Islet of Langerhans (tissue), 1 donor: Measurements from ENCODE around the gene ARHGEF39.
A peak's percentile ranks its signal among the peaks of the same experiment; 100 is the strongest.

Experiments
- FAIRE-seq: peaks from one replicate; lab custom pipeline; 2011; peaks lifted over from hg19 to GRCh38; lab: Jason Lieb, UNC

ARHGEF39 gene

DNA sequence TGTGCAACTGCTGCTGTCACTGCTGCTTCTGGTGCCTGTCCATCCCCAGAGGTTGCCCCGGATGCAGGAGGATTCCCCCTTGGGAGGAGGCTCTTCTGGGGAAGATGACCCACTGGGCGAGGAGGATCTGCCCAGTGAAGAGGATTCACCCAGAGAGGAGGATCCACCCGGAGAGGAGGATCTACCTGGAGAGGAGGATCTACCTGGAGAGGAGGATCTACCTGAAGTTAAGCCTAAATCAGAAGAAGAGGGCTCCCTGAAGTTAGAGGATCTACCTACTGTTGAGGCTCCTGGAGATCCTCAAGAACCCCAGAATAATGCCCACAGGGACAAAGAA is 9.0 kb upstream of the ARHGEF39 start:
- FAIRE-seq = no peak

DNA sequence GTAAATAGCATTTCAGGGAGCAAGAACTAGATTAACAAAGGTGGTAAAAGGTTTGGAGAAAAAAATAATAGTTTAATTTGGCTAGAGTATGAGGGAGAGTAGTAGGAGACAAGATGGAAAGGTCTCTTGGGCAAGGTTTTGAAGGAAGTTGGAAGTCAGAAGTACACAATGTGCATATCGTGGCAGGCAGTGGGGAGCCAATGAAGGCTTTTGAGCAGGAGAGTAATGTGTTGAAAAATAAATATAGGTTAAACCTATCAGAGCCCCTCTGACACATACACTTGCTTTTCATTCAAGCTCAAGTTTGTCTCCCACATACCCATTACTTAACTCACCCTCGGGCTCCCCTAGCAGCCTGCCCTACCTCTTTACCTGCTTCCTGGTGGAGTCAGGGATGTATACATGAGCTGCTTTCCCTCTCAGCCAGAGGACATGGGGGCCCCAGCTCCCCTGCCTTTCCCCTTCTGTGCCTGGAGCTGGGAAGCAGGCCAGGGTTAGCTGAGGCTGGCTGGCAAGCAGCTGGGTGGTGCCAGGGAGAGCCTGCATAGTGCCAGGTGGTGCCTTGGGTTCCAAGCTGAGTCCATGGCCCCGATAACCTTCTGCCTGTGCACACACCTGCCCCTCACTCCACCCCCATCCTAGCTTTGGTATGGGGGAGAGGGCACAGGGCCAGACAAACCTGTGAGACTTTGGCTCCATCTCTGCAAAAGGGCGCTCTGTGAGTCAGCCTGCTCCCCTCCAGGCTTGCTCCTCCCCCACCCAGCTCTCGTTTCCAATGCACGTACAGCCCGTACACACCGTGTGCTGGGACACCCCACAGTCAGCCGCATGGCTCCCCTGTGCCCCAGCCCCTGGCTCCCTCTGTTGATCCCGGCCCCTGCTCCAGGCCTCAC is 8.4 kb upstream of the ARHGEF39 start, which contains the start of gene CA9:
CA9 (plus strand) TSS at position 797 of the 893 bp plus-strand sequence; CDS start at position 829, 32 bp downstream.
- FAIRE-seq = no peak

DNA sequence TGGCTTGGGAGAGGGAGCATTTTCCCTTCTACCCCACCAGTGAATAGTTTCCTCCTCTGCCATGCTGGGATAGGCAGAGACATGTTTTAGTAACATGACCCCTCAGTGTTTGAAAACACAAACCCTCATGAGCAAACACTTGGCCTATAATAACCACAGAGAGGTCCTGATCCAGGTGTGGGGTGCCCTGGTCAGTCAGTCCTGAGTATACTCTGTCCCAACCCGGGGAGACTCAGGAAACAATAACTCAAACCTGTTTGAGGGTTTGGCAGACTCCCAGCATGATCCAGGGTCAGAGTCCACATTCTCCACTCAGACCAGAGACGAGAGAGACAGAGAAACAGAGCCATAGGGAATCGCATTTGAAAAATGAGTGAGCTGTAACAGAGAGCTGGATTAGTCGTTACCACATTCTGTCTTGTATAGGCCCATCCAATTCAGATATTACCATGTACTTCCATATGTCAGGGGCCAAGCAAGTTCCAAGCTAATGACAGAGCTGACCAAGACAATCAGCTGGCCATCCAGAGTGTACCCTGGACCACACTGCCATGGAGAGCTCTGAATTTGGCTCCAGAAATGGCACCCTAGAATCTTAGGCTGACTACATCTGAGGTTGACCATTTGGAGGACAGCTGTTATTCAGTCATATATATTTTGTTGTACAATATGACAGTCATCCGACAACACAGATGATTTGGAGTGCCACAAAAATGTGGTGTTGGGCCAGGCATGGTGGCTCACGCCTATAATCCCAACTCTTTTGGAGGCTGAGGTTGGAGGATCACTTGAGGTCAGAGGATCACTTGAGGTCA is 4.5 kb upstream of the ARHGEF39 start:
- peak; percentile 56 for FAIRE-seq

DNA sequence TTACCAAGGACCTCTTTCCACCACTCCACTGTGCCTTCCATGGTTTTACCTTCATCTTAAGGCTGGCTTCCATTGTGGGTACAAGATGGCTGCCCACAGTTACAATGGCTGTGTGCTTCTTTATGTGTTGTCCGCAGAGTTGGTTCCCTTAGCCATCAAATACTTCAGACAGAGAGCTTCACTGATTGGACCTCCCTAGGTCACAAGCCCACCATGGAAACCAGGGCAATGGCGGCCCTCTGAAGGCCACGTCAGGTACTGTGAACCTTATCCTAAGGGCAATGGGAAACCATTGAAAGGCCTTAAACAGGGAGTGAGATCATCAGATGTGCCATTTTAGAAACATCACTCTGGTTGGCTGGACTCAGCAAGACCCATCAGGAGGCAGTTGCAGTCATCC is 2.9 kb upstream of the ARHGEF39 start:
- FAIRE-seq = no peak

GRCh38 chr9:35666549-35666948 is 1.6 kb upstream of the ARHGEF39 start:
- no peak for FAIRE-seq

DNA sequence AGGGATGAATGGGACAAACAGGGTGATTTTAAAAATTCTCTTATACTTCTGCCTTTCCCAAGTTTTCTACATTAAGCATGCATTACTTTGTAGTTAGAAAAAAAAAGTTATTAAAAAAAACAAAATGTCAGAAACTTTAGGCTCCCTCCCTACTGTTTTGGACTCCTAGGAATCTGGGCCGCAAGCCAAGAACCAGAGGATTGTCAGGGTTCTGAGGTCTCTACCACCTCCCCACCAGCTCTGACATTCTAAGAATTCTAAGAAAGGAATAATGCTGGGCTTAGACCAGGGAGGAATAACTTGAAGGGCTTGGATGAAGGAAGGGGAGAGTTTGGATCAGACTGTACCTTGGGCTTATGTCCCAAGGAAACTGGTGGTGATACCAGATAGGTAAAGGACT is 1.1 kb upstream of the ARHGEF39 start:
- FAIRE-seq = no peak

GRCh38 chr9:35665471-35665818 is 450 bp upstream of the ARHGEF39 start:
- FAIRE-seq = no peak

DNA sequence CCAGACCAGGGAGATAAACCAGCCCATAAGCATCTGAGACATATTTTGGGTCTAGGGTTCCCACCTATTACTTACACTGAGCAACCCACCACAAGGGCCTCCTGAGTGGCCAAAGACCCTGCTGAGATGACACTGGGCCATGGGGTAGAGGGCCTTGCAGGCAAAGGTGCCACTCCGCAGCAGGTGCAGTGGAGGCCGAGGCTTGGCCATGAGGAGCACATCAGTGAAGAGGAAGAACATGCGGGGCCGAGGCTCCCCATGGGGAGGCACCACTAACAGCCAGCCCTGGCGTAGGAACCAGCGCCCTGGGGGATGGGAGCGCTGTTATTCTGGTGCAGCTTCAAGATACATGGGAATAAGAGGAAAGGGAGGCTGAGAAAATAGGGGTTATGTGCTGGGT is 2.6 kb downstream of the ARHGEF39 start:
- FAIRE-seq = no peak

DNA sequence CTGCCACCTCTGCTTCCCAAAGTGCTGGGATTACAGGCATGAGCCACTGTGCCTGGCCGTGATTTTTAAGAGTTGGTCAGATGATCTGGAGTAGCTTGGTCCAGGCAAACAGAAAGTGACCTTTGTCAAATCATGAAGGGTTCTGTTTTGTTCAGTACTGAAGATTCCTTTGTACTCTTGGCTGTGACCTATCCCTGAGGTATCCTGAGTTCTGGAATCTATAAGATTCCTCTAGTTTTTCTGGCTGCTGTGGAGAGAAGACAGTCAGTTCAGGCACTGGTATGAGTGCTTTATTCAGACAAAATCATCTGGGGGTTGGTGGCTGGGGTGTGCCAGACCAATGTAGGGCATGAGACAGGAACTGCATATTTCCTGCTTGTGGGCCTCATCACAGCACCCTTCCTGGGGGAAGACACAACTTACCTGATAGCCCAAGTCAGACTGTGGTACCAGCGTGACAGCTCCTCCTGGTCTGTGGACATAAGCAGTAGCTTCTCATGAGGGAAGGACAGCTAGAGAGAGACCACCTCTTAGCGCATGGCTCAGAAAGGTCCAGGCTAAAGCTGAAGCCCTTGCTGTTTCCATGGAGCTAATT is 3.1 kb downstream of the ARHGEF39 start:
- FAIRE-seq = no peak

GRCh38 chr9:35660966-35661415 is 4.0 kb downstream of the ARHGEF39 start:
- no peak for FAIRE-seq

DNA sequence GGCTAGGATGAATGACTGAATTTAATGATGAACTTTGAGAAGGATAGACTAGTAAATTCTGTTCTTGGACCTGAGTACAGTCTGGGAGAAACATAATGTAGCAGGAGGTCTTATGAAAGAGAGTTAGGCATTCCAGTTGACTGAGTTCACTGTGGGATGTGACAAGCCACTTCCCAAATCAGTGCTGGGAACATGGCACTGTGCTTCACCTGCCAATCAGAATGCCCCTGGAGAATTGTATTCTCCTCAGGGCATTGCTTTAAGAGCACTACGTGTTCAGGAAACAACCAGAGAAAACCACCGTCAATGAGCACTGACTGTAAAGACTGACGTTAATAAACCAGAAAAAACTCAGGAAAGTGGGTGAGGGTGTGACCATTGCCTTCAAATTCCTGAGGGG is 5.7 kb downstream of the ARHGEF39 start:
- FAIRE-seq = no peak

DNA sequence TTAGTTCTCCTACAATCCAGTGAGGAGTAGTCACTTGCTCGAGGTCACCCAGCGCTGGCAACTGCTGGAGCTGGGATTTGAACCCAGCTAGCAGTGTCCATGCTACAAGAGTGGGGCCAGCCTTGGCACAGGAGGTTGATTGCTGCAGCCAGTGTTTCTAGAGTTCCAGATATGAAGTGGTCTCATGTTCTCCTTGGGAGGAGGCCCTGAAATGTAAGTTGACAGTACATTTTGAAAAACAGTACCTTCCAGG is 6.1 kb downstream of the ARHGEF39 start:
- no peak for FAIRE-seq

GRCh38 chr9:35658137-35658967 is 6.6 kb downstream of the ARHGEF39 start, which contains the start of gene CCDC107:
Gene CCDC107 (plus strand): TSS chr9:35658292. CDS start chr9:35658380, 88 bp downstream.
- FAIRE-seq = no peak

DNA sequence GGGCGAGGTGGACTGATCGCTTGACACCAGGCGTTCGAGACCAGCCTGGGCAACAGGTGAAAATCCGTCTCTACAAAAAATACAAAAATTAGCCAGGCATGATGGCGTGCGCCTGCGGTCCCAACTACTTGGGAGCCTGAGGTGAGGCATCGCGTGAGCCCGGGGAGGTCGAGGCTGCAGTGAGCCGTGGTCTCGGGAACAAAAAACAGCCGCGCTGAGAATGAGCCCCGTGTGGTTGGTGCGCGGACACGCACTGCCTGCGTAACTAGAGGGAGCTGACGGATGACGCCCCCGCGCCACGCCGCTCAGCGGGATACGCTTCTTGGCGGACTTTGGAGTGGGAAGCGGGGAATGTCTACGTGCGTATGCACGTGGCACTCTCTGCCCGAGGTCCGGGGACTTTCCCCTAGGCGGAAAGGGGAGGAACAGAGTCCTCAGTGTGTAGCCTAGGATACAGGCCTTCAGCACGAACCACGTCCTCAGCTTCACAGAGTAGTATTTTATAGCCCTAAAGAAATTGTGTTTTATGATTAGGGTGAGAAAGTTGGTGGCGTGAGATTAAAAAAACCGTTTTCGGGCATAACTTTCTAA is 7.4 kb downstream of the ARHGEF39 start, which contains the start of gene RMRP:
RMRP (minus strand) TSS at position 474 of the 591 bp plus-strand sequence.
- peak; percentile 89 for FAIRE-seq

- FAIRE-seq = no peak
Observed at GRCh38 chr9:35656831-35657545, 8.0 kb downstream of the ARHGEF39 start.

GRCh38 chr9:35656348-35656747 is 8.6 kb downstream of the ARHGEF39 start:
- no peak for FAIRE-seq

GRCh38 chr9:35653611-35654010 is 11.4 kb downstream of the ARHGEF39 start:
- FAIRE-seq = no peak

- no peak for FAIRE-seq
Observed at GRCh38 chr9:35652829-35653209, 12.2 kb downstream of the ARHGEF39 start.

DNA sequence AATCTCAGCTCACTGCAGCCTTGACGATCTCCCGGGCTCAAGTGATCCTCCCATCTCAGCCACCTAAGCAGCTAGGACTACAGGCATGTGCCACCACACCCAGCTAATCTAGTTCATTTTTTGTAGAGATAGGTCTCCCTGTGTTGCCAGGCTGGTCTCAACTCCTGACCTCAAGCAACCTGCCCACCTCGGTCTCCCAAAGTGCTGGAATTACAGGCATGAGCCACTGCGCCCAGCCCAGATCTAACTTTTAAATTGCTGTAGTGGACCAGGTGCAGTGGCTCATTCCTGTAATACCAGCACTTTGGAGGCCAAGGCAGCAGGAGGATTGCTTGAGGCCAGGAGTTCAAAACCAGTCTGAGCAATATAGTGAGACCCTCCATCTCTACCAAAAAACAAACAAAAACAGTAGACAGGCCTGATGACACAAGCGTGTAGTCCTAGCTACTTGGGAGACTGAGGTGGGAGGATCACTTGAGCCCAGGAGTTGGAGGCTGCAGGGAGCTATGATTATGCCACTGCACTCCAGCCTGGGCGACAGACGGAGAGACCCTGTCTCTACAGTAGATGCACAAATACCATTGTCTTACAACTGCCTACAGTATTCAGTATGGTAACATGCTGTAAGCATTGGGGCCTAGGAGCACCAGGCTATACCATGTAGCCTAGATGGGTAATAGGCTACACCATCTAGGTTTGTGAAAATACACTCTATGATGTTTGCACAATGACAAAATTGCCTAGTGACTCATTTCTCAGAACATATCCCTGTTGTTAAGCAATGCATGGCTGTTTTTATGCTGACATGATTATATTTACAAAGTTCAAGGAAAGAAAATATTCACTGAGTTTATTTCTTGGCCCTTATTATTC is 12.8 kb downstream of the ARHGEF39 start:
- FAIRE-seq = peak; percentile 94
